Measurements from ENCODE around the gene IRAK1.
"Not testable (repeated sequence)": the region's sequence is repeated elsewhere in the genome, so short reads cannot be mapped to it uniquely, and the experiment has no call there.

IRAK1 gene

DNA sequence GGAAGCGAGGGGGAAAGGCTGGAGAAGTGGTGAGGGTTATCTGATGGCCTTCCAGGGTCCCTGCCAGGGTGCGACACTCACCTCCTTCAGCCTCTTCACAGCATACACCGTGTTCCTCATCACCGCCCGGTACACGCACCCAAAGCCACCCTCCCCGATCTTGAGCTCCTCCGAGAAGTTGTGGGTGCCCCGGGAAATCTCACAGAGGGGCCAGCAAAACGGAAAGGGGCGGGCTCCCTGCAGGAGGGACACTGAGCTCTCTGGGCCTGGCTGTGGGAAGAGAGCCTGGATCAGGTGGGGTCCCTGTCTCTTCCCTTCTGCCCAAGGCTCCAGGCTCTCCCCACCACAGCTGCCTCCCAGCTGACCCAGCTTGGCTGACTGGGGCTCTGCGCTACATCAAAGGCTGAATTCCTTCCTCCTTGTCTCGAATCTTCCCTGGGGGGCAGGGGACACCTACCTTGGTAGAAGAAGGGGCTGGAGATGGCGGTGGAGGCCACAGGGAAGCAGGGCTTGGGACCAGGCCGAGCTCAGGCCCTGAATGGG, 1.1 kb downstream of the IRAK1 start:
- no peak for DNase-seq (ENCODE audit: low spot score)

DNA sequence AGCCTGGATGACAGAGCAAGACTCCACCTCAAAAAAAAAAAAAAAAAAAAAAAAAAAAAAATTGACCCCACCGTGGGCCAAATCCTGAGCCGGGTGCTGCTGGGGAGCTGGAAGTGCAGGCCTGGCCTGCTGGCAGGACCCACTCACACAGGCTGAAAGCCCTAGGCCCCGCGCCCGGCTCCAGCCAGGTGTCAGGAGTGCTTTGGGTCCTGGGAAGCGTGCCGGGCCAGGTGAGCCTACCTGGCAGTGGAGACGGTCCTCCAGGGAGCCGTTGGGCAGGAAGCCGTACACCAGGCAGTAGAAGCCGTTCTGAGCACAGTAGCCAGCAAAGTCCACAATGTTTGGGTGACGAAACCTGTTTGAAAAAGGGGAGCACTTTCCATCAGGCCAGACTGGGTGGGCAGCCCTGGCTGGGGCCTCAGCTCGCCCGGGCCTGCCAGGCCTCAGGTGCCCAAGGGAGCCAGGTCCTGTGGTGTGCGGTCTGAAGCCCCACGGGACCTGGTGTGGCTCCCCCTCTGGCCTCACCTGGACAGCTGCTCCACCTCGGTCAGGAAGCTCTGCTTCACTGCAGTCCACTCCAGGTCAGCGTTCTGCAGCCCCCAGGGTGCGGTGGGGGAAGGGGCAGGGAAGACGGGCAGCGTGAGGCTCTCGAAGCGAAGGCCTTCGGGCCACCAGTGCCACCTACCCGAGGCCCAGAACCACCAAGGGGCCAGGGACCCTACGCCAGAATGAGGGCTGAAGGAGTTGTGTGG, 1.8 kb downstream of the IRAK1 start:
- DNase-seq (ENCODE audit: low spot score) = no peak

- no peak for DNase-seq (ENCODE audit: low spot score)
These were observed 3.2 kb downstream of the IRAK1 start for GRCh38 chrX:154016366-154017076.

DNA sequence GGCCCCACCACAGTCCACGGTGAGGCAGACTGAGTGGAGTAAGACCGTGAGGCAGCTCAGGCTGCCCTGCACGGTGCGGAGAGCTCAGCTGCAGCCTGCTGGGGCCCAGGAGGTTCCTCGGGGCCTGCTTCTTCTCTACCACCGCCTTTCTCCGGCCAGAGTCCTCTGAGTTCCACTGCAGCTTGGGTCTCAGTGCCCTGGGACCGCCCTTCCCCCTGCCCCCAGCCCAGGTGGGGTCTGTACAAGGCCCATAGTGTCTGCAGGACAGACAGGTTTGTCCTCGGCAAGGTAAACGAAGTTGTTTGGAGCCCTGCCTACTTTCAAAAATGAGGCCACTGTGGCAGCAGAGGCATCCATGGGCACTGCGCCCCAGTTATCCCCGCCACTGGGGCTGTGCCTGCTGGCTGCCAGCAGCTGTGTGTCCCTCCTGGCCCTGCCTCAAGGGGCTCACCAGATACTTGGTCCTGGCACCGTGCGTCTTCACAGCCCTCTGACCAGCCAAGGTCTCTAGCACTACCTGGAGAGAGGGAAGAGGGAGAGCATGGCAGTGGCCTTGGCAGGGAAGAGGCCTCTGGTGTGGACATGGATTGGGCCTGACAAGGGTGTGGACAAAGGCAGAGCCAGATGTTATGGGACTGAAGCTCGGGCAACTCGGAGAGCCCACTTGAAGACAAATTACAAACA, 4.0 kb downstream of the IRAK1 start:
- DNase-seq (ENCODE audit: low spot score) = no peak

- no peak for DNase-seq (ENCODE audit: low spot score)
These were observed 5.0 kb downstream of the IRAK1 start for GRCh38 chrX:154014429-154015380.

GRCh38 chrX:154013614-154014360, 5.9 kb downstream of the IRAK1 start:
- DNase-seq (ENCODE audit: low spot score) = peak; percentile 53

DNA sequence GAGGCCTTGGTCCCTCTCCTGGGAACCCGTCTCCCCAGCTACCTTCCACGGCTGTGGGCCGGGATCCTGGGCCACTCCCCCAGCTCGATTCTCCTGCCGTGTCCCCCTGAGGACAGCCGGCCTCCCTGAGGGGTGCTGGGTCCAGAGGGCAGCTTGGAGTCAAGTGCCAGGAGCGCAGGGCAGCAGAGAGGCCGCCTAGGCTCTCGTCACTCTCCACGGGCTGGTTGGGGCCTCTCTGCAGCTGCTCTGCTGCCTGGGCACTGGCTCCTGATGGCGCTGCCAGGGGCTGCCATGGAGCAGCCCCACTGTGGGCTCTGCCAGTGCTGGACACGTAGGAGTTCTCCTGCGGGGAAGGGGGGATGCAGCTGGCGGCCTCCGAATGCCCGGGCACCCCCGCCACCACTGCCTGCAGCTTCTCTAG, 6.7 kb downstream of the IRAK1 start:
- DNase-seq (ENCODE audit: low spot score) = no peak

- no peak for DNase-seq (ENCODE audit: low spot score)
These were observed 7.2 kb downstream of the IRAK1 start for GRCh38 chrX:154012336-154012991.

DNA sequence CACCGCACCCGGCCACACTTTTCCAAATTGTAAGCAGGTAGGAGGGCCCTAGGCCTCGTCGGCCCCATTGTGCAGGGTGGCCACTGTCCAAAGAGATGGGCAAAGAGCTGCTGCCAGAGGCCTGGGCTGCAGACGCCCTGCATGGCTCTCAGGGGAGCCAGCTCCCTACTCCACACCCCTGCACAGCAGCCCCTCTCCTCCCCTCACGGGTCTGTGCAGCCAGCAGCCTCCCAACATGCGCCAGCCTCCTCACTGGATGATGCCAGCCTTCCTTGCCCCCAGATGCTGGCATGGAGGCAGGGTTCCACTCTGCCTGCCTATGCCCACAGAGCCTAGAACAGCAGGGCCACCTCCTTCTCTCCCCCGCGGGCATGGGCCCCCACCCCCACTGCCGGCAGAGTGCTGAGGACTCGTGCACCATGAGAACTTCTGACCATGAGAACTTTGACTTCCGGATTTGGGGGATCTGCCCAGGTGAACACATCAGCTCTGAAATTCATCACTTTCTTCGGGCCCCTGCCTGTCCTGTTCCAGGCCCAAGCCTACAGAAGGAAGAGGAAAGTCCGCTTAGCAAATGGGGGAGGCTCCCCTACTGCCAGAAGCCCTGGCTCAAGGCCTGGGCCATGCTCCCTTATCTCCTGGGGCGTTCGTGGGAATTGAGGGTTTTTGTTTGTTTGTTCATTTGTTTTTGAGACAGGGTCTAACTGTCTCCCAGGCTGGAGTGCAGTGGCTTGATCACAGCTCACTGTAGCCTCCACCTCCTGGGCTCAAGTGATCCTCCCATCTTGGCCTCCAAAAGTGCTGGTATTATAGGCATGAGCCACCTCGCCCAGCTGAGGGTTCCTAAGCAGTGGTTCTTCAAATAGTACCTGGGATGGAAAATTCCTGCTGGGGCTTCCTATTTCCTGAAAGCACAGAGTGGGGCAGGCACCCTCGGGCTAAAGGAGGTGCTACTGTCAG, 8.0 kb downstream of the IRAK1 start:
- DNase-seq (ENCODE audit: low spot score) = no peak

DNA sequence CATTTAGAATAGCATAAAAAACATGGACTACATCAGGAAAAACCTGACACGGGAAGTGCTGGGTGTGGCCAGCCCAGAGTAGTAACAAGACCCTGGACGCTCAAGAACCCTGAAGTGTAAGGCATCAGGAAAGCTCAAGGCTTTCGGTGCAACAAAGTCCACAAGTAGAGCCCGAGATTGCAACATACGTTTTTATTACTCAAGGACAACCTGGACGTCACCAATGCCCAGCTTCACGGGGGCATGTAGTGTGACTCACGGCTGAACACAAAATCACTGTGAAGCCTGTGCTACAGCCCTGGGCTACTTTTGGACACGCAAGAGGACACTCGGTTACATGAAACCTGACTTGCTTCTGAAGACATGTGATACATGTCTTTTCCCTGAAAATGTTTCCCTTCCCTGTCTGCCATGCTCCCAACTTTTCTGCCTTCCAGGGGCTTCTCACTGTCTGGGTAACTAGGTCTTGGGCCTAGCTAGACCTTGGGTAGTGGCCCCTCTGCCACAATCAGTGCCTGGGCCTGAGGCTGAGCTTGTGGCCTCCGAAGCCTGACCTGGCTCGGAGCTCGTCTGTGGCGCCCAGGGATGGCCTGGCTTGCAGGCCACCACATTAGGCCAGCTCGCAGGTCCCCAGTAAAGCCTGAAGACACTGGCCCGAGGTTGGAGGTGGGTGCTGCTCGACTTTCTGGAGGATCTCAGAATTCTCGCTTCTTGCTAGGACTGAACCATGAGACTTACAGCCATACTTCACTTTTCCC, 9.2 kb downstream of the IRAK1 start:
- DNase-seq (ENCODE audit: low spot score) = no peak

- DNase-seq (ENCODE audit: low spot score) = no peak
These were observed 11.2 kb downstream of the IRAK1 start for GRCh38 chrX:154008521-154008920.

DNA sequence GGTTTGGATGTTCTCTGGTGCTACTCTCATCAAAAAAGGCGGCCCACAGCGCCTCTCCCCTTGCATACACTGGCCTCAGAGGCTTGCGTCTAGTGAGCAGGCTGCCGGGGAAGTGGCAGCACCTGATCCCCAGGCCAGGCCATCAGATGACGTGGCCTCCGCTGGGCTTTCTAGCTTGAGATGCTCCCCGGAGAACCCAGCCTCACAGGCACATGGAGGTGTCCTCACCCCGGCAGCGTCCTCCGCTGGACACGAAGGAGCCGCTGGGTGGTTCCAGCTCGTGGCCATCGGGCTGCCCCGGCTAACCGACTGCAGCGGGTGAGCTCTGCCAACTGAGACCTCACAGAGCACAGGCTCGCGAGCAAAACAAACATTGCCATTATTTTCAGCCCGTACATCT, 12.8 kb downstream of the IRAK1 start:
- DNase-seq (ENCODE audit: low spot score) = no peak

- DNase-seq (ENCODE audit: low spot score) = no peak
These were observed 15.4 kb downstream of the IRAK1 start for GRCh38 chrX:154004315-154004714.

DNA sequence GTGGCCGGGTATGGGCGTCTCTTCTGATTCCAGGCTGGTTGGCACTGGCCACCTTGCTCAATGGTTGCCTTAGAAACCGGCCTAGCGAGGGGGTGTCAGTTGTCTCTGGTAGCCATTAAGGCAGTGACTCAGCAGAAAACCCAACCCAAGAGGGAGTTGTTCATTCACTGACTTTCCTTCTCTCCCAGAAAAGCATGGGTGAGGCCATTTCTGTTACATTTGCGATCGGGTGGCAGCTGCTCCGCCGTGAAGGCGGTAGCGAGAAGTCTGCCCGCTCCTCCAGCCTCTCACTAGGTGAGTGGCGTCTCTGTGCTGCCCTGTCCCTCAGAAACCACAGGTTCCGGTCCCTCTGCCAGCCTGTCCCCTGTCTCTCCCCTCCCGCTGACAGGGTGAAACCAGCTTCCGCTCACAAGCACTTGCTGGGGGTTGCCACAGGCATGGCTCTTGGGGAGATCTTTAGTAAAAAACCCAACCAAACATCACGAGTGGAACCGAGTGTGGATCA, 17.4 kb downstream of the IRAK1 start:
- peak; percentile 80 for DNase-seq (ENCODE audit: low spot score)

DNA sequence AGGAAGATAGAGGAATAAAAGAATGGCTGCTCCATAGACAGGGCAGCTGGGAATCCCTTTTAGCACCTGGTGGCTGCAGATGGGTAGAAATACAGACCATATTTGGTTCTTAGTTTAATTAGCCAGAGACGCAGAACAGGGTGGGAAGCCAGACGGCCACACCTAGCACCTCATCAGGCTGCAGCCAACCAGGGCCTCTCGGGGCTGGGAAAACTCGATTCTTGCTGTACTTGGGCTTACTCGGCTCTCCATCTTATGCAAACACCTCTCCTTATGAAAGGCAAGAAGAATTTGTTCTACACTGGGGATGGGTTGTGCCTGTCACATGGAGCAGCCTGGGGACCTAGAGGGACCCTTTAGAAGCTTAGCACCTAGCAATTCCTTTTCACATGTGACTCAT, 19.7 kb downstream of the IRAK1 start:
- DNase-seq (ENCODE audit: low spot score) = no peak

DNA sequence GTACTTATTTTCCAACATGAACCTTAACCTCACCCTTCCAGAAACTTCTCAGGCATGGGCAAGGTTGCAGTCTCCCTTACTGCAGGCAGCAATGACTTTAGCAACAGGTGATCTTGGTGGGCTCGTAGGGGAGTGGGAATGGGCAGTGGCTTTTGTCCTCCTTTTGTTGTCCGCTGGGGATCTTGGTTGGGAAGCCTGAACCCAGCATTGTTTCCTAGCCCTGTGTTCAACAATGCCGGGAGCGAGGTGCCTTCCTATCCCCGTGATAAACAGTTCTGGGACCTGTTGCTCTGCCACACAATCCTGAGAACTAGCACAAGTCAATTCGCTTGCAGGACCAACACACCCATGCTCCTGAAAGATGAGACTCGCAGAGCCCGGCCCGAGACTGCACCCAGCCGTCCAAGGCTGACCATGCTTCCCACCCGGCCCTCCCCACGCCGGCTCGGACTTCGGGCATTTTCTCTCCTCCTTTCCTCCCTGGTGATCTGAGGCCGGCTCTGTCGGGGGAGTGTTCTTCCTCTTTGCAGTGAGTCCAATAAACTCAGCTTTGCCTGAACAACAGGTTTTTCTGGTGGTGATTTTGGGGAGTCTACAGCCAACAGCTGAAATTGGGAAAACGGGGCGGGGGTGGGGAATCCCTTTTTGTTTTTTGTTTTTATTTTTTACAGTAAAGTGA, 20.2 kb downstream of the IRAK1 start:
- no peak for DNase-seq (ENCODE audit: low spot score)

DNA sequence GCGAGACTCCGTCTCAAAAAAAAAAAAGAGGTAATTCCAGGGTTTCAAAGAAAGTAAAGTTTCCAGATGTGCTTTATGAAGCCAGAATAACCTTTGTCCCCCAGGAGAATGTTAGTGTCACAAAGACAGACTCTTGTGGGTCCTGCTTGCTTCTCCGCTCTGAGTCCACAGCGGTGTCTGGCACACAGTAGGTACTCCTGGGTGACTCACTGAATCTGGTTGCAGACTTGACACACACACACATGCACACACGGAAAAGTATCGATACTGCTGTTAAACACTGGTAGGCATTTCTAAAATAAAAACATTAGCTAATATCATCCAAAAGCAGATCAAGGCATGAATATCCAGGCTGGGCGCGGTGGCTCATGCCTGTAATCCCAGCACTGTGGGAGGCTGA, 24.2 kb downstream of the IRAK1 start:
- no peak for DNase-seq (ENCODE audit: low spot score)

GRCh38 chrX:153994398-153994797, 25.3 kb downstream of the IRAK1 start:
- DNase-seq (ENCODE audit: low spot score) = not testable (repeated sequence)

All from AG08395 (cell line).